ENCODE results near the gene ABT1.

DNA sequence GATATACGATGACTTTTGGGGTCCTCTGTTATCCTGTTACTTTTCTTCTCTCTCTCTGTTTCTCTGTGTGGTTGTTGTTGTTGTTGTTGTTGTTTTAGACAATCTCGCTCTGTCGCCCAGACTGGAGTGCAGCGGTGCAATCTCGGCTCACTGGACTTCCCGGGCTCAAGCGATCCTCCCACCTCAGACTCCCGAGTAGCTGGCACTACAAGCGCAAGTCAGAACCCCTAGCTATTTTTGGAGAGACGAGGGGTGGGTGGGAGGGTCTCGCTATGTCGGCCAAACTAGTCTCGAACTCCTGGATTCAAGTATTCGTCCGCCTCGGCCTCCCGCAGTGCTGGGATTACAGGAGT is 19.1 kb upstream of the ABT1 start:
- TF ChIP-seq CTCF (IDR thresholded peaks at IDR 0.05; ENCODE audit: insufficient read depth, low read length), result no peak
- no peak for TF ChIP-seq SPI1 (IDR thresholded peaks at IDR 0.05; ENCODE audit: borderline replicate concordance, low read depth)
- no peak for TF ChIP-seq POLR2AphosphoS5 (IDR thresholded peaks at IDR 0.05; ENCODE audit: low read depth)
